SK-N-SH treated with all-trans-retinoic acid at 6 μM for 48 hours (cell line): Measurements from ENCODE around the gene PHF23.

ENCODE experiments used
- ATAC-seq: fragments of 200-7000 bp; cut with Tn5 transposase; 3 replicates; pipeline ENCODE4 v1.9.1; 2020; ENCODE audit warnings: mild to moderate bottlenecking, moderate library complexity
- CREB5 ChIP-seq: fragments of 250-450 bp; sonication (Bioruptor Pico); IDR thresholded peaks from 2 replicates; pipeline ENCODE4 v1.5.1; 2020; ENCODE audit warnings: low read depth, mild to moderate bottlenecking, moderate library complexity
- ESRRG ChIP-seq: fragments of 250-450 bp; sonication (Bioruptor Pico); IDR thresholded peaks from 2 replicates; pipeline ENCODE4 v1.6.1; 2021; ENCODE audit warnings: mild to moderate bottlenecking
- GLIS3 ChIP-seq: fragments of 250-450 bp; sonication (Bioruptor Pico); IDR thresholded peaks from 2 replicates; pipeline ENCODE4 v1.5.0; 2020; ENCODE audit warnings: mild to moderate bottlenecking, moderate library complexity
- ISL1 ChIP-seq: fragments of 250-450 bp; sonication (Bioruptor Pico); IDR thresholded peaks from 2 replicates; pipeline ENCODE4 v2.1.2; 2022; ENCODE audit warnings: mild to moderate bottlenecking, moderate library complexity
- OSR1 ChIP-seq: fragments of 250-450 bp; sonication (Bioruptor Pico); IDR thresholded peaks from 2 replicates; pipeline ENCODE4 v1.8.0; 2022; ENCODE audit warnings: moderate library complexity, mild to moderate bottlenecking, inconsistent platforms
- PATZ1 ChIP-seq: fragments of 250-450 bp; sonication (Bioruptor Pico); IDR thresholded peaks from 2 replicates; pipeline ENCODE4 v1.8.0; 2020; ENCODE audit warnings: mild to moderate bottlenecking, moderate library complexity, borderline replicate concordance
- POU6F1 ChIP-seq: fragments of 250-450 bp; sonication (Bioruptor Pico); IDR thresholded peaks from 2 replicates; pipeline ENCODE4 v1.8.0; 2021; ENCODE audit warnings: low read depth, mild to moderate bottlenecking, moderate library complexity, borderline replicate concordance
- PPARA ChIP-seq: fragments of 250-450 bp; sonication (Bioruptor Pico); IDR thresholded peaks from 2 replicates; pipeline ENCODE4 v1.5.0; 2020; ENCODE audit warnings: mild to moderate bottlenecking, borderline replicate concordance
- SNAI2 ChIP-seq: fragments of 250-450 bp; sonication (Bioruptor Pico); IDR thresholded peaks from 2 replicates; pipeline ENCODE4 v1.5.0; 2020; ENCODE audit warnings: mild to moderate bottlenecking, moderate library complexity
- TCF4 ChIP-seq: fragments of 250-450 bp; sonication (Bioruptor Pico); IDR thresholded peaks from 2 replicates; pipeline ENCODE4 v1.8.0; 2021; ENCODE audit warnings: mild to moderate bottlenecking, moderate library complexity, borderline replicate concordance
- TOX ChIP-seq: fragments of 250-450 bp; sonication (Bioruptor Pico); IDR thresholded peaks from 2 replicates; pipeline ENCODE4 v1.8.0; 2021; ENCODE audit warnings: mild to moderate bottlenecking, moderate library complexity, borderline replicate concordance
- ZFP3 ChIP-seq: fragments of 250-450 bp; sonication (Bioruptor Pico); IDR thresholded peaks from 2 replicates; pipeline ENCODE4 v1.5.0; 2020; ENCODE audit warnings: mild to moderate bottlenecking, moderate library complexity
- ZFP30 ChIP-seq: fragments of 450-650 bp; formaldehyde crosslinking; IDR thresholded peaks from 2 replicates; pipeline ENCODE4 v1.5.0; 2022; ENCODE audit warnings: mild to moderate bottlenecking, moderate library complexity
- ZNF70 ChIP-seq: fragments of 450-650 bp; formaldehyde crosslinking; IDR thresholded peaks from 2 replicates; pipeline ENCODE4 v1.5.0; 2020; ENCODE audit warnings: mild to moderate bottlenecking, moderate library complexity
- ZNF8 ChIP-seq: fragments of 450-650 bp; formaldehyde crosslinking; IDR thresholded peaks from 2 replicates; pipeline ENCODE4 v1.5.0; 2020; ENCODE audit warnings: mild to moderate bottlenecking, moderate library complexity
- TF ChIP-seq, protein P1 (sequence below): fragments of 250-450 bp; sonication (Bioruptor Pico); IDR thresholded peaks from 2 replicates; pipeline ENCODE4 v1.5.1; 2021; ENCODE audit warnings: mild to moderate bottlenecking, moderate library complexity

PHF23 gene

DNA sequence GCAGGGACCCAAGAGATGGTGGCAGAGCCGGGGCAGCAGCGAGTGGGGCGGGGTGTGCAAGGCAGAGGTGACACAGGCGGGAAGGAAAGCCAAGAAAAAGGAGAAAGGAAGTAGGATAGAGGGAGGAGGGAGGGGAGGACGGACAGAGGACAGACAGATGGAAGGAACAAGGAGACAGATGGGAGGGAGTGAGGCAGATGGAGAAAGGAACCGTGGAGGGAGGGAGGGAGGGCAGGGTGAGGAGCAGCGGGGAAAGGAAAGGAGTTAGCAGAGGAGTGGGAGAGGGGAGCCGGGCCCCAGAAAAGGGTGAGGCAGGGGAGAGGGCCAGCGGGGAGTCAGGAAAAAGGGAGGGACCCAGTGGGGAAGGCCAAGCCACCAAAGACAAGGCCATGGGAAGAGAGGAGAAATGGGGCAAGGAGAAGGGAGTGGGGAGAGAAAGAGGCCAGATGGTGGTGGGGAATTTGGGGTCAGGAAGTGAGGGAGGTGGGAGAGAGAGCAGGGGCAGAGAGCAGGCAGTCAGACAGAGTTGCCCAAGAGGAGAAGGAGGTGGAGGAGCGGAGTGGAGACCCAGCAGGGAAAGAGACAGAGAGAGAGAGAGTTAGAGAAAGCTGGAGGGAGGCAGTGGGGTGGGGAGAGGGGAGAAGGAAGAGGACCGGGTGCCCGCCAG, 46.9 kb downstream of the PHF23 start (continued):
- TF ChIP-seq, protein P1, sequence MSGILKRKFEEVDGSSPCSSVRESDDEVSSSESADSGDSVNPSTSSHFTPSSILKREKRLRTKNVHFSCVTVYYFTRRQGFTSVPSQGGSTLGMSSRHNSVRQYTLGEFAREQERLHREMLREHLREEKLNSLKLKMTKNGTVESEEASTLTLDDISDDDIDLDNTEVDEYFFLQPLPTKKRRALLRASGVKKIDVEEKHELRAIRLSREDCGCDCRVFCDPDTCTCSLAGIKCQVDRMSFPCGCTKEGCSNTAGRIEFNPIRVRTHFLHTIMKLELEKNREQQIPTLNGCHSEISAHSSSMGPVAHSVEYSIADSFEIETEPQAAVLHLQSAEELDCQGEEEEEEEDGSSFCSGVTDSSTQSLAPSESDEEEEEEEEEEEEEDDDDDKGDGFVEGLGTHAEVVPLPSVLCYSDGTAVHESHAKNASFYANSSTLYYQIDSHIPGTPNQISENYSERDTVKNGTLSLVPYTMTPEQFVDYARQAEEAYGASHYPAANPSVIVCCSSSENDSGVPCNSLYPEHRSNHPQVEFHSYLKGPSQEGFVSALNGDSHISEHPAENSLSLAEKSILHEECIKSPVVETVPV (CRISPR knock-in tag): no peak
- TF ChIP-seq, all 23 proteins: peak for 0

- ATAC-seq: peak; percentile 92
- TF ChIP-seq OSR1 (CRISPR knock-in tag) (no peak), PPARA (CRISPR knock-in tag) (no peak), CREB5 (CRISPR knock-in tag) (no peak), PATZ1 (CRISPR knock-in tag) (no peak), ZNF70 (no peak)
- TF ChIP-seq, protein P1 (CRISPR knock-in tag): no peak
- TF ChIP-seq, all 23 proteins: peak for 0
Observed at GRCh38 chr17:7191571-7192270, 47.5 kb downstream of the PHF23 start.

DNA sequence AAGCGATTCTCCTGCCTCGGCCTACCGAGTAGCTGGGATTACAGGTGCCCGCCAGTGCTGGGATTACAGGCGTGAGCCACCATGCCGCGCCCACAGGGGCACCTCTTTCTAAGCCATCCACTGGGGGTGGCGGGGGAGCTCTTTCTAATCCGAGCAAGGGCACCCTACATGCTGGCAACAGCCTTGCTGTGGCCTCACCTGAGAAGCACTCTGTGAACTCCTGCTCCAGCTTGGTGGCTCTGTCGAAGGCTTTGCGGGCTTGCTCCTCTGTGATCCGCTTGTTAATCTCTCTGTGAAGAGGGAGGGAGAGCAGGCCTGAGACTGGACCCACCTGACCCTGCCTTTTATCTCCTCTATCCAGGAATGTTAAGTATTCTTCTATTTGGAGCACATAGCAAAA, 48.2 kb downstream of the PHF23 start:
- no peak for ATAC-seq
- no peak for TF ChIP-seq ZNF8 (CRISPR knock-in tag)
- TF ChIP-seq, protein P1 (CRISPR knock-in tag): no peak
- no peak for TF ChIP-seq PPARA (CRISPR knock-in tag)
- TF ChIP-seq CREB5 (CRISPR knock-in tag): no peak
- no peak for TF ChIP-seq ISL1 (CRISPR knock-in tag)
- TF ChIP-seq ZNF70: no peak
- no peak for TF ChIP-seq ZFP3 (CRISPR knock-in tag)
- TF ChIP-seq PATZ1 (CRISPR knock-in tag): no peak
- TF ChIP-seq TOX (CRISPR knock-in tag): no peak
- no peak for TF ChIP-seq SNAI2 (CRISPR knock-in tag)
- no peak for TF ChIP-seq TCF4 (CRISPR knock-in tag)
- no peak for TF ChIP-seq ZFP30 (CRISPR knock-in tag)
- TF ChIP-seq ESRRG (CRISPR knock-in tag): no peak
- TF ChIP-seq POU6F1 (CRISPR knock-in tag): no peak
- no peak for TF ChIP-seq GLIS3 (CRISPR knock-in tag)
- TF ChIP-seq OSR1 (CRISPR knock-in tag): no peak
